Vagina (tissue), 2 donors: ENCODE data around the gene LPIN1. TPM values are rescaled to one million over a fixed set of nuclear protein-coding genes. Genes with fewer than 3 reads are reported as not detected.

Source experiments
- DNase-seq, 2 donors: peaks; one replicate each; pipeline ENCODE4 v3.0.0-alpha.2; 2017; ENCODE audit errors: extremely low spot score in 2 of 2
- H3K27ac ChIP-seq: fragments of 200-600 bp; sonication (generic); one replicate; pipeline ENCODE4 v1.5.1; 2019
- H3K27me3 ChIP-seq: fragments of 200-600 bp; sonication (generic); one replicate; pipeline ENCODE4 v1.5.1; 2019
- H3K36me3 ChIP-seq, 2 donors: fragments of 200-600 bp; sonication (generic); one replicate each; pipeline ENCODE4 v1.5.1; 2017 to 2019
- H3K4me1 ChIP-seq: fragments of 200-600 bp; sonication (generic); one replicate; pipeline ENCODE4 v1.5.1; 2019
- H3K4me3 ChIP-seq, 2 donors: fragments of 200-600 bp; sonication (generic); 1 replicate in 1 of 2; 2 replicates in 1 of 2; pipeline ENCODE4 v1.5.1; 2016 to 2019
- H3K9me3 ChIP-seq: fragments of 200-600 bp; sonication (generic); one replicate; pipeline ENCODE4 v1.5.1; 2019
- POLR2A ChIP-seq, 2 donors: fragments of 450-650 bp; IDR thresholded peaks; one replicate each; pipeline ENCODE4 v1.6.1; 2017; ENCODE audit warnings: antibody characterized with exemption in 2 of 2, mild to moderate bottlenecking in 2 of 2, moderate library complexity in 2 of 2
- POLR2AphosphoS5 ChIP-seq, 2 donors: sonication (generic); formaldehyde crosslinking; IDR thresholded peaks; one replicate each; pipeline ENCODE4 v1.9.0; 2017; ENCODE audit warnings: antibody characterized with exemption in 2 of 2, mild to moderate bottlenecking in 2 of 2, low read depth in 1 of 2; ENCODE audit not compliant: insufficient read depth in 1 of 2
- intact Hi-C: fragments of 100-400 bp; cut with DNase I; formaldehyde crosslinking; loops from one replicate; pipeline ENCODE4 v1.15.1; 2023
- total RNA-seq: library from RNA; depleted of rRNA; stranded (reverse); fragments of >200 nt; gene quantifications from one replicate; pipeline ENCODE4 v1.2.3, GENCODE V29; 2016
- TF ChIP-seq, protein P1 (sequence below), 3 experiments: fragments of 450-650 bp in 2 of 3; fragments of 200-600 bp in 1 of 3; sonication (generic) in 1 of 3; IDR thresholded peaks; one replicate each; pipeline ENCODE4 v1.5.1; 2017 to 2019; ENCODE audit warnings: antibody characterized with exemption in 3 of 3, mild to moderate bottlenecking in 2 of 3, moderate library complexity in 2 of 3

LPIN1 gene
- total RNA-seq, 1 donor from 2014 or later, result 67.5 TPM

DNA sequence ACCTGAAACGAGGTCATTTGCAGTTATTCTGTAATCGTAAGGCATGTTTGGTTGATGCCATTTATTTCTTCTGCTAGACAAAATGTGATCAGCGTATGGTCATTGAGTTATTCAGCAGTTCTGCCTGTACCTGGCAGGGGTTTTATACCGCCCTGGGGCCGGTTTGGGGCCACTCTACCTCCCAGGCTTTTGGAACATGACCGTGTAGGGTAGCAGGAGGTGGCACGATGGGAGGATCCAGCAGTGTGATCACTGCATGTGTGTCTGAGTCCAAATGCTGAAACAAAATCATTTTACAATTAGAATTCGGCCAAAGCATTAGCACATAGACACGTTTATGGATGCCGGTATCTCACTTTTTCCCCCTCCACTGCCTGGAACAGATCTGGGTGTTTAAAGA lies 26.7 kb downstream of the LPIN1 start:
- intact Hi-C loops, result no loop called here
- no peak for TF ChIP-seq POLR2A (IDR thresholded peaks at IDR 0.05)
- TF ChIP-seq POLR2AphosphoS5 (IDR thresholded peaks at IDR 0.05; ENCODE audit: insufficient read depth in 1 of 2, low read depth in 1 of 2), result no peak
- TF ChIP-seq, protein P1, sequence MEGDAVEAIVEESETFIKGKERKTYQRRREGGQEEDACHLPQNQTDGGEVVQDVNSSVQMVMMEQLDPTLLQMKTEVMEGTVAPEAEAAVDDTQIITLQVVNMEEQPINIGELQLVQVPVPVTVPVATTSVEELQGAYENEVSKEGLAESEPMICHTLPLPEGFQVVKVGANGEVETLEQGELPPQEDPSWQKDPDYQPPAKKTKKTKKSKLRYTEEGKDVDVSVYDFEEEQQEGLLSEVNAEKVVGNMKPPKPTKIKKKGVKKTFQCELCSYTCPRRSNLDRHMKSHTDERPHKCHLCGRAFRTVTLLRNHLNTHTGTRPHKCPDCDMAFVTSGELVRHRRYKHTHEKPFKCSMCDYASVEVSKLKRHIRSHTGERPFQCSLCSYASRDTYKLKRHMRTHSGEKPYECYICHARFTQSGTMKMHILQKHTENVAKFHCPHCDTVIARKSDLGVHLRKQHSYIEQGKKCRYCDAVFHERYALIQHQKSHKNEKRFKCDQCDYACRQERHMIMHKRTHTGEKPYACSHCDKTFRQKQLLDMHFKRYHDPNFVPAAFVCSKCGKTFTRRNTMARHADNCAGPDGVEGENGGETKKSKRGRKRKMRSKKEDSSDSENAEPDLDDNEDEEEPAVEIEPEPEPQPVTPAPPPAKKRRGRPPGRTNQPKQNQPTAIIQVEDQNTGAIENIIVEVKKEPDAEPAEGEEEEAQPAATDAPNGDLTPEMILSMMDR (IDR thresholded peaks at IDR 0.05), result no peak
- Histone ChIP-seq H3K9me3 (no peaks in the 10 kb centered on the region), H3K27me3 (no peaks in the 10 kb centered on the region), H3K27ac (no peak overlapping the region), H3K4me3 (no peak overlapping the region), H3K36me3 (peaks cover 0 to 19% of the 10 kb centered on the region in 2 donors), H3K4me1 (no peaks in the 10 kb centered on the region)
- no peak for DNase-seq

DNA sequence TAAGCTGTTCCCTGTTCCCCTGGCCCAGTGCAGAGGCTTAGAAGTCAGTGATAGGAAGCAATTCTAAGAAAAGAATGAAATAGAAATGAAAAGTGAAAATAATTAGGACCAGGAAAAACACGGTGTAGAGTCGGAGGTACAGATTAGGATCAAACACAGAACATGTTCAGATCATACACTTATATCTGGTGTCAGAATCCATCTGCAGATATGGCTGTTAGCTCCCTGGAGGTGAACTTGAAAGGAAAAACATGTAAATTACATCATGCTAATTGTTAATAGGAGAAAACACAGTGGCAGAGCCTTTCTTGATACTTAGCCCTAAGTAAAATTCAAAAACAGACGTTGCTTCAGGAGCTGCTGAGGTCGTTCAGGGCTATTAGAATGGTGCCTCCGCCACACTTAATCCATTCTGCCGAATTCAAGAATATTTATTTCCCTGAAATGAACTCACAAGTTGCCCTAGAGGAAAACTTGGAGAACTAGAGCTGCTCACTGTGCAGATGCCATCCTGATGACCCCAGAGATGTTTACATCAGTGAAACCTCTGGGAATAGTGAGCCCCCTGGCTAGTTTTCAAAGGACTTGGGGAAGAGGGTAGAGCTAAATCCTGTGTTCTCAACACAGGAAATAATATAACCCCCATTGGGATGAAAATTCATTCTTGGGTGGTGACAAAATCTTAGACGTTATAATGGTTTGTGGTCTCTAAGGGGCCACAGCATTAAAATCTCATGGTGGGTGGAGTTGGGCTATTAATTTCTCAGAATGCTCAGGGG lies 27.5 kb downstream of the LPIN1 start:
- Histone ChIP-seq H3K27ac (no peak overlapping the region), H3K4me1 (peaks cover 2% of the 10 kb centered on the region), H3K36me3 (peaks cover 0 to 19% of the 10 kb centered on the region in 2 donors), H3K27me3 (no peaks in the 10 kb centered on the region), H3K9me3 (no peaks in the 10 kb centered on the region), H3K4me3 (no peak overlapping the region)
- intact Hi-C loops, result no loop called here
- DNase-seq, result no peak
- no peak for TF ChIP-seq POLR2A (IDR thresholded peaks at IDR 0.05)
- TF ChIP-seq POLR2AphosphoS5 (IDR thresholded peaks at IDR 0.05; ENCODE audit: insufficient read depth in 1 of 2, low read depth in 1 of 2), result no peak
- TF ChIP-seq, protein P1 (IDR thresholded peaks at IDR 0.05), result no peak

DNA sequence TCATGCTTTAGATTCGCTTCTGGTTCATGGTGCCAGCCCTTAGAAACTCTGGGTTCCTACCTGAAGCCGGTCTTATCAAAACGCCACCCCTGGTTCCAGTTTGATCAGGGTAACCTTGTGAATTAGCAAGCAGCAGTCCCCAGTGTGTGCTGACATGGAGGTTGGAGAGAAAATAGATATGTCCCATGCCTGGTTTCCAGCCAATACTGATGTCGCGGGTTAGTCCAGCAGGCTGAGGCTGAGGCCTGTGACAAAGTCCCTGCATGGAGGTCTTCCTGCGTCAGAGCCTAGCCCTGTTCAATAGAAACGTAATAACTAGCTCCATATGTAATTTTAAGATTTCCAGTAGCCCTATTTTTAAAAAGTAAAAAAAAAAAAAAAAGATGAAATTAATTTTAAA lies 28.2 kb downstream of the LPIN1 start:
- H3K36me3 ChIP-seq, result peaks cover 0 to 19% of the 10 kb centered on the region in 2 donors
- no peak overlapping the region for H3K4me3 ChIP-seq
- H3K9me3 ChIP-seq, result no peaks in the 10 kb centered on the region
- no peak for DNase-seq
- TF ChIP-seq POLR2A (IDR thresholded peaks at IDR 0.05), result no peak
- TF ChIP-seq, protein P1 (IDR thresholded peaks at IDR 0.05), result no peak
- no peak for TF ChIP-seq POLR2AphosphoS5 (IDR thresholded peaks at IDR 0.05; ENCODE audit: insufficient read depth in 1 of 2, low read depth in 1 of 2)
- no peaks in the 10 kb centered on the region for H3K27me3 ChIP-seq
- no peak overlapping the region for H3K27ac ChIP-seq
- intact Hi-C loops, result no loop called here
- peaks cover 8% of the 10 kb centered on the region for H3K4me1 ChIP-seq

DNA sequence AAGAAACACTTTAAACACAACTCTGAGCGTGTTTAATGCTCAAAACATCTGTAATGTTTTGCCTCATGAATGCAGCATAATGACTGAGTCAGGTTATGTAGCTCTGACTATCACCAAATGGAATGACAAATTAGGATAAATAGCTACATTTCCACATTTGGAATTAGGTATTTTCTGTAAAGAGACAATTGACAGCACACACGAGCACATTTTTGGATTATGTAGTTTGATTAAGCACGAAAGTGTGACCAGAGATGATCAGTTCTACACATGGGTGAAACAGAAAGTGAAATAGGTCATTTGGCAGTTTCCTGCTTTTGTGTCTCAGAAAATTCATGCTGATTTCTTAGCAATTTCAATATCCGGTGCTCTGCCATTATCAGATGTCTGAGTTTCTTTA lies 29.0 kb downstream of the LPIN1 start:
- Histone ChIP-seq H3K9me3 (no peaks in the 10 kb centered on the region), H3K36me3 (peaks cover 0 to 19% of the 10 kb centered on the region in 2 donors), H3K27ac (no peak overlapping the region), H3K4me1 (peaks cover 8% of the 10 kb centered on the region), H3K4me3 (no peak overlapping the region), H3K27me3 (no peaks in the 10 kb centered on the region)
- intact Hi-C loops, result loop anchor here (5.0 kb wide), 2 partner anchors 88 to 293 kb away; no protein-coding TSS in a partner anchor
- no peak for DNase-seq
- TF ChIP-seq, protein P1 (IDR thresholded peaks at IDR 0.05), result no peak
- no peak for TF ChIP-seq POLR2A (IDR thresholded peaks at IDR 0.05)
- no peak for TF ChIP-seq POLR2AphosphoS5 (IDR thresholded peaks at IDR 0.05; ENCODE audit: insufficient read depth in 1 of 2, low read depth in 1 of 2)
